Measurements from ENCODE around the gene NXN.

The NXN gene

GRCh38 chr17:903691-904481 is 75.7 kb downstream of the NXN start:
- H3K4me3 ChIP-seq (replicated peaks; ENCODE audit: low read depth, low read length): no peak overlapping the region
- no peak for TF ChIP-seq CTCF (IDR thresholded peaks at IDR 0.05; ENCODE audit: low read length, missing control alignments)
- DNase-seq (ENCODE audit: low read depth): peak; percentile 82

GRCh38 chr17:902463-902862 is 77.1 kb downstream of the NXN start:
- TF ChIP-seq CTCF (IDR thresholded peaks at IDR 0.05; ENCODE audit: low read length, missing control alignments): no peak
- DNase-seq (ENCODE audit: low read depth): no peak
- H3K4me3 ChIP-seq (replicated peaks; ENCODE audit: low read depth, low read length): no peak overlapping the region

- no peak for TF ChIP-seq CTCF (IDR thresholded peaks at IDR 0.05; ENCODE audit: low read length, missing control alignments)
- DNase-seq (ENCODE audit: low read depth): no peak
- H3K4me3 ChIP-seq (replicated peaks; ENCODE audit: low read depth, low read length): no peak overlapping the region
Measured at GRCh38 chr17:901964-902363, 77.6 kb downstream of the NXN start.

GRCh38 chr17:901191-901950 is 78.2 kb downstream of the NXN start:
- no peak overlapping the region for H3K4me3 ChIP-seq (replicated peaks; ENCODE audit: low read depth, low read length)
- no peak for TF ChIP-seq CTCF (IDR thresholded peaks at IDR 0.05; ENCODE audit: low read length, missing control alignments)
- peak; percentile 49 for DNase-seq (ENCODE audit: low read depth)

GRCh38 chr17:900336-900934 is 79.1 kb downstream of the NXN start:
- TF ChIP-seq CTCF (IDR thresholded peaks at IDR 0.05; ENCODE audit: low read length, missing control alignments): no peak
- DNase-seq (ENCODE audit: low read depth): no peak
- no peak overlapping the region for H3K4me3 ChIP-seq (replicated peaks; ENCODE audit: low read depth, low read length)

- no peak overlapping the region for H3K4me3 ChIP-seq (replicated peaks; ENCODE audit: low read depth, low read length)
- no peak for TF ChIP-seq CTCF (IDR thresholded peaks at IDR 0.05; ENCODE audit: low read length, missing control alignments)
Measured at GRCh38 chr17:897970-898619, 81.5 kb downstream of the NXN start.

More at GRCh38 chr17:897970-898619, 81.5 kb downstream of the NXN start:
- DNase-seq (ENCODE audit: low read depth): no peak
